ENCODE results near the gene SOCS6.

DNA sequence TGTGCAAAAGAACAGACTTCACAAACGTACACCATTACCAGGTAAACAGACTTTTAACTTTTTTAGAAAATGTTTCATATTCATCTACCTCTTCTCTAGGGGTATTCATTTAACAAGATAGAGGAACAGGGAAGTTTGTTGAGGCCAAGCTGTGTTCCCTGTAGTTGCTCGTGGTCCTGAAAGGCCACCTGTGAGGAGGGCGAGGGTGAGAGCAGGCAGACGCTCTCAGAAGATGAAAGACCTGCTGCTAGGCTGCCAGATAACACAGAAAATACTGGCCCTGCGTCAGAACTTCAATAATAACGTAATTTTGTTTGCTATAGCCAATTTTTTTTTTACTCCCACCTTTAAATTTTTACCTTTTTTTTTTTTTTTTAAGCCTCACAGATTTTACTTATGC, 42.0 kb downstream of the SOCS6 start:
- TF ChIP-seq, protein P1, sequence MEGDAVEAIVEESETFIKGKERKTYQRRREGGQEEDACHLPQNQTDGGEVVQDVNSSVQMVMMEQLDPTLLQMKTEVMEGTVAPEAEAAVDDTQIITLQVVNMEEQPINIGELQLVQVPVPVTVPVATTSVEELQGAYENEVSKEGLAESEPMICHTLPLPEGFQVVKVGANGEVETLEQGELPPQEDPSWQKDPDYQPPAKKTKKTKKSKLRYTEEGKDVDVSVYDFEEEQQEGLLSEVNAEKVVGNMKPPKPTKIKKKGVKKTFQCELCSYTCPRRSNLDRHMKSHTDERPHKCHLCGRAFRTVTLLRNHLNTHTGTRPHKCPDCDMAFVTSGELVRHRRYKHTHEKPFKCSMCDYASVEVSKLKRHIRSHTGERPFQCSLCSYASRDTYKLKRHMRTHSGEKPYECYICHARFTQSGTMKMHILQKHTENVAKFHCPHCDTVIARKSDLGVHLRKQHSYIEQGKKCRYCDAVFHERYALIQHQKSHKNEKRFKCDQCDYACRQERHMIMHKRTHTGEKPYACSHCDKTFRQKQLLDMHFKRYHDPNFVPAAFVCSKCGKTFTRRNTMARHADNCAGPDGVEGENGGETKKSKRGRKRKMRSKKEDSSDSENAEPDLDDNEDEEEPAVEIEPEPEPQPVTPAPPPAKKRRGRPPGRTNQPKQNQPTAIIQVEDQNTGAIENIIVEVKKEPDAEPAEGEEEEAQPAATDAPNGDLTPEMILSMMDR (conservative IDR thresholded peaks at IDR 0.05 in 1 of 2, IDR thresholded peaks at IDR 0.05 in 1 of 2; ENCODE audit: low read depth in 1 of 2, low read length in 2 of 2), result no peak
- no peak for TF ChIP-seq EZH2 (IDR thresholded peaks at IDR 0.05; ENCODE audit: low read length, missing control alignments)
